Esophagus squamous epithelium (tissue), 4 donors: ENCODE measurements around the gene TNS1.

Experiments used
- POLR2A ChIP-seq, 4 donors: fragments of 450-650 bp; IDR thresholded peaks; one replicate each; pipeline ENCODE4 v1.6.1; 2017; ENCODE audit warnings: antibody characterized with exemption in 4 of 4, mild to moderate bottlenecking in 4 of 4, moderate library complexity in 3 of 4
- TF ChIP-seq, protein P1 (sequence below), 6 experiments: fragments of 450-650 bp in 4 of 6; fragments of 200-600 bp in 2 of 6; sonication (generic) in 2 of 6; IDR thresholded peaks; one replicate each; pipeline ENCODE4 v1.5.1; 2016 to 2019; ENCODE audit warnings: antibody characterized with exemption in 6 of 6, mild to moderate bottlenecking in 4 of 6, moderate library complexity in 4 of 6

- TF ChIP-seq, protein P1, sequence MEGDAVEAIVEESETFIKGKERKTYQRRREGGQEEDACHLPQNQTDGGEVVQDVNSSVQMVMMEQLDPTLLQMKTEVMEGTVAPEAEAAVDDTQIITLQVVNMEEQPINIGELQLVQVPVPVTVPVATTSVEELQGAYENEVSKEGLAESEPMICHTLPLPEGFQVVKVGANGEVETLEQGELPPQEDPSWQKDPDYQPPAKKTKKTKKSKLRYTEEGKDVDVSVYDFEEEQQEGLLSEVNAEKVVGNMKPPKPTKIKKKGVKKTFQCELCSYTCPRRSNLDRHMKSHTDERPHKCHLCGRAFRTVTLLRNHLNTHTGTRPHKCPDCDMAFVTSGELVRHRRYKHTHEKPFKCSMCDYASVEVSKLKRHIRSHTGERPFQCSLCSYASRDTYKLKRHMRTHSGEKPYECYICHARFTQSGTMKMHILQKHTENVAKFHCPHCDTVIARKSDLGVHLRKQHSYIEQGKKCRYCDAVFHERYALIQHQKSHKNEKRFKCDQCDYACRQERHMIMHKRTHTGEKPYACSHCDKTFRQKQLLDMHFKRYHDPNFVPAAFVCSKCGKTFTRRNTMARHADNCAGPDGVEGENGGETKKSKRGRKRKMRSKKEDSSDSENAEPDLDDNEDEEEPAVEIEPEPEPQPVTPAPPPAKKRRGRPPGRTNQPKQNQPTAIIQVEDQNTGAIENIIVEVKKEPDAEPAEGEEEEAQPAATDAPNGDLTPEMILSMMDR (IDR thresholded peaks at IDR 0.05) = no peak
- no peak for TF ChIP-seq POLR2A (IDR thresholded peaks at IDR 0.05)
Observed at GRCh38 chr2:218010984-218011652, 8.3 kb upstream of the TNS1 start.
